ENCODE results near the gene BIRC5. TPM values are rescaled to one million over a fixed set of nuclear protein-coding genes. Genes with fewer than 3 reads are reported as not detected.
A peak's percentile ranks its signal among the peaks of the same experiment; 100 is the strongest.

The BIRC5 gene
- total RNA-seq, 3 donors from 2014 or later: 2.4 to 22.4 (median 4.7) TPM

DNA sequence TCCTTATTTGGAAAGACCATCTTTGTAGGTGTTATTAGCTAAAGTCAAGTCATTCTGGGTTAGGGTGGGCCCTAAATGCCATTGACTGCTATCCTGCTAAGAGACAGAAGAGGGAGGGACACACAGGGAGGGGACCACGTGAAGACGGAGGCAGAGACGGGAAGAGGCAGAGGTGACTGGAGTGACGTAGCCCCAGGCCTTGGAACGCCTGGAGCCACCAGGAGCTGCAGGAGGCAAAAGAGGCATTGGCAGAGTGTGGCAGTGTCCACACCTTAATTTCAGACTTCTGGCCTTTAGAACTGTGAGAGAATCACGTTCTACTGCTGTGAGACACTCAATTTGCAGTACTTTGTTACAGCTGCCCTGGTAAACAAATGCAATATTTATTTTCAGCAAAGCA lies 13.6 kb upstream of the BIRC5 start:
- ATAC-seq: no peak
- TF ChIP-seq, protein P1, sequence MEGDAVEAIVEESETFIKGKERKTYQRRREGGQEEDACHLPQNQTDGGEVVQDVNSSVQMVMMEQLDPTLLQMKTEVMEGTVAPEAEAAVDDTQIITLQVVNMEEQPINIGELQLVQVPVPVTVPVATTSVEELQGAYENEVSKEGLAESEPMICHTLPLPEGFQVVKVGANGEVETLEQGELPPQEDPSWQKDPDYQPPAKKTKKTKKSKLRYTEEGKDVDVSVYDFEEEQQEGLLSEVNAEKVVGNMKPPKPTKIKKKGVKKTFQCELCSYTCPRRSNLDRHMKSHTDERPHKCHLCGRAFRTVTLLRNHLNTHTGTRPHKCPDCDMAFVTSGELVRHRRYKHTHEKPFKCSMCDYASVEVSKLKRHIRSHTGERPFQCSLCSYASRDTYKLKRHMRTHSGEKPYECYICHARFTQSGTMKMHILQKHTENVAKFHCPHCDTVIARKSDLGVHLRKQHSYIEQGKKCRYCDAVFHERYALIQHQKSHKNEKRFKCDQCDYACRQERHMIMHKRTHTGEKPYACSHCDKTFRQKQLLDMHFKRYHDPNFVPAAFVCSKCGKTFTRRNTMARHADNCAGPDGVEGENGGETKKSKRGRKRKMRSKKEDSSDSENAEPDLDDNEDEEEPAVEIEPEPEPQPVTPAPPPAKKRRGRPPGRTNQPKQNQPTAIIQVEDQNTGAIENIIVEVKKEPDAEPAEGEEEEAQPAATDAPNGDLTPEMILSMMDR (IDR thresholded peaks at IDR 0.05): no peak
- Histone ChIP-seq H3K9me3 (no peaks in the 10 kb centered on the region), H3K4me1 (ENCODE audit: low read depth) (peaks cover 12% of the 10 kb centered on the region), H3K36me3 (ENCODE audit: low read depth) (no peaks in the 10 kb centered on the region), H3K4me3 (no peak overlapping the region)
- intact Hi-C loops (cut with DNase I, micrococcal nuclease): no loop called here
- DNase-seq: no peak

DNA sequence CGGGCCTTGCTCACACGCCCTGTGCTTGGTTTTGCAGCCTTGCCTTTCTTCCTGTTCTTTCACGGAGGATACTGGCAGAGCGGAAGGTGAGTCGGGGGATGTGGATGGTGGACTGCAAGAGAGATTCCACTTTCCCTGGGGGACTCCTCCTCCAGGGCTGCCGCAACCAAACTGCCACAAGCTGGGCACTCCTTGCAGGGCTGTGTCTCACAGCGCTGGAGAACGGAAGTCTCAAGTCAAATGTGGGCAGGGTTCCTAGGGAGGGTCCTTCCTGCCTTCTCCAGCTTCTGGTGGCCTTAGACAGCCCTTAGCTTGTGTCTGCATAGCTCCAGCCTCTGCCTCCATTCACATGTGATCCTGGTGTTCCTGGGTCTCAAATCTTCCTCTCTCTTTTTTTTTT lies 11.4 kb upstream of the BIRC5 start:
- ATAC-seq: no peak
- DNase-seq: no peak
- intact Hi-C loops (cut with DNase I, micrococcal nuclease): no loop called here
- Histone ChIP-seq H3K9me3 (no peaks in the 10 kb centered on the region), H3K4me3 (no peak overlapping the region), H3K4me1 (ENCODE audit: low read depth) (peaks cover 12% of the 10 kb centered on the region), H3K36me3 (ENCODE audit: low read depth) (no peaks in the 10 kb centered on the region)
- TF ChIP-seq, protein P1 (IDR thresholded peaks at IDR 0.05): no peak

DNA sequence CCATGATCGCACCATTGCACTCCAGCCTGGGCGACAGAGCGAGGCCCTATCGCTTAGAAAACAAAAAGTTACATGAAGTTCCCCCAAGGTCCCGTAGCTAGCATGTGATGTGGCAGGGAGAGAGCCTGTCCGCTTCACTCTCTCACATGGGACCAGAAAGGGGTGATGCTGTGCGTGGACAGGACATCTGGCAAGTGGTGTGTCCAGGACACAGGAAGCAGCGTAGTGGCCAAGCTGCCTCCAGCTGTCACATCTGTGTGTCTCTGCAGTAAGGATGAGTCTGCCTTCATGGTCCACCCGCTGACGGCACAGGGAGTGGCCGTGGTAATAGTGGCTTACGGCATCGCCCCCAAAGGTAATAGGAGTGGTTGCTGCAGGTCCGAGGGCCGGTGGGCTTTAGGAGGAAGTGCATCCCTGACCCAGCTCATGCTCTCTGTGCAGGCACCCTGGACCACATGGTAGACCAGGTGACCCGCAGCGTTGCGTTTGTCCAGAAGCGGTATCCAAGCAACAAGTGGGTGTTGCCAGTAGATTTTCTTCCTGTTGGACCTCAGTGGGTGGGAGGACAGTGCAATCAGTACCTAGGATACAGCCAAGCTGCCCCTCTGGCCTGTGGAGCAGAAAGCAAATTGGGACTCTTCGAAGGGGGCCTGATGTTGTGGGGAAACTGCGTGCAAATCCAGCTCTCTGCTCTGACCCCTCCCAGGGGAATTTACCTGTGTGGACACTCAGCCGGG lies 9.5 kb upstream of the BIRC5 start:
- intact Hi-C loops (cut with DNase I, micrococcal nuclease): no loop called here
- Histone ChIP-seq H3K4me3 (no peak overlapping the region), H3K9me3 (no peaks in the 10 kb centered on the region), H3K36me3 (ENCODE audit: low read depth) (no peaks in the 10 kb centered on the region), H3K4me1 (ENCODE audit: low read depth) (peaks cover 6% of the 10 kb centered on the region)
- TF ChIP-seq, protein P1 (IDR thresholded peaks at IDR 0.05): no peak
- ATAC-seq: peak; percentile 32
- no peak for DNase-seq

DNA sequence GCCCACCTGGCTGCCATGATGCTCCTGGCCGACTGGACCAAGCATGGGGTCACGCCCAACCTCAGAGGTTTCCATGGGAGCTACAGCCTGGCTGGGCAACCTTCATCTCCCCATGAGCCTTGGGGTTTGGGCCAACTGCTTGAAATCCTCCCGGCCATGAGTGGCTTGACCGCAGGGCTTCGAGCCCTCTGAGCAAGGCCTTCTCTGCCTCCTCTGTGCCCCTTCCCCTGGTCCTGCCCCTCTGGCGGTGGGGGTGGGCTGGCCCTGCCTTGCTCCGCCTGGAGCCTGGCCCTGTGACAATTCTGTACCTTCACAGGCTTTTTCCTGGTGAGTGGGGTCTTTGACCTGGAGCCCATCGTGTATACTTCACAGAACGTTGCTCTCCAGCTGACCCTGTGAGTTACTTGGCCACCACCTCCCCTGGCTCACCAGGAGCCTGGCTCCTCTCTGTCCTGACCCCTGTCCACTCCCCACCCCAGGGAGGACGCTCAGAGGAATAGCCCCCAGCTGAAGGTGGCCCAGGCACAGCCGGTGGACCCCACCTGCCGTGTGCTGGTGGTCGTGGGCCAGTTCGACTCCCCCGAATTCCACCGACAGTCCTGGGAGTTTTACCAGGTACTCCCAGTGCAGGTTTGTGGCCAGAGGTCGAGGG lies 8.8 kb upstream of the BIRC5 start:
- DNase-seq (no peak), ATAC-seq (no peak)
- Histone ChIP-seq H3K4me1 (ENCODE audit: low read depth) (no peaks in the 10 kb centered on the region), H3K4me3 (no peak overlapping the region), H3K36me3 (ENCODE audit: low read depth) (no peaks in the 10 kb centered on the region), H3K9me3 (no peaks in the 10 kb centered on the region)
- intact Hi-C loops (cut with DNase I, micrococcal nuclease): no loop called here
- TF ChIP-seq, protein P1 (IDR thresholded peaks at IDR 0.05): no peak

DNA sequence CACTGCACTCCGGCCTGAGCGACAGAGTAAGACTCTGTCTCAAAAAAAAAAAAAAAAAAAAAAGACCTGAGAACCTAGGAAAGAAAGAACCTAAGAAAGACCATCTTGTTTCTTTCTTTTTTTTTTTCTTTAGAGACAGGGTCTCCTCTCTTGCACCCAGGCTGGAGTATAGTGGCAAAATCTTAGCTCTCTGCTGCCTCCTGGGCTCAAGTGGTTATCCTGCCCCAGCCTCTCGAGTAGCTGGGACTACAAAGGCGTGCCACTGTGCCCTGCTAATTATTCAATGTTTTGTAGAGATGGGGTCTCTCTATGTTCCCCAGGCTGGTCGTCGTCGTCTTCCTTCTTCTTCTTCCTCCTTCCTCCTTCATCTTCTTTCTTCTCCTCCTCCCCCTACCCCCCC lies 7.8 kb upstream of the BIRC5 start:
- DNase-seq (no peak), ATAC-seq (no peak)
- no peak overlapping the region for H3K4me3 ChIP-seq
- TF ChIP-seq, protein P1 (IDR thresholded peaks at IDR 0.05): no peak
- H3K9me3 ChIP-seq: no peaks in the 10 kb centered on the region
- no peaks in the 10 kb centered on the region for H3K4me1 ChIP-seq (ENCODE audit: low read depth)
- intact Hi-C loops (cut with DNase I, micrococcal nuclease): no loop called here
- no peaks in the 10 kb centered on the region for H3K36me3 ChIP-seq (ENCODE audit: low read depth)

Measured in mucosa of descending colon (tissue), 3 donors.